ENCODE data around the gene DACT3.

Gene DACT3

GRCh38 chr19:46665072-46665471 lies 4.1 kb upstream of the DACT3 start:
- DNase-seq (ENCODE audit: low read depth in 2 of 2) = no peak

- DNase-seq (ENCODE audit: low read depth in 2 of 2) = peak; percentile 70 to 74
These were observed 982 bp upstream of the DACT3 start for GRCh38 chr19:46661735-46662592.

DNA sequence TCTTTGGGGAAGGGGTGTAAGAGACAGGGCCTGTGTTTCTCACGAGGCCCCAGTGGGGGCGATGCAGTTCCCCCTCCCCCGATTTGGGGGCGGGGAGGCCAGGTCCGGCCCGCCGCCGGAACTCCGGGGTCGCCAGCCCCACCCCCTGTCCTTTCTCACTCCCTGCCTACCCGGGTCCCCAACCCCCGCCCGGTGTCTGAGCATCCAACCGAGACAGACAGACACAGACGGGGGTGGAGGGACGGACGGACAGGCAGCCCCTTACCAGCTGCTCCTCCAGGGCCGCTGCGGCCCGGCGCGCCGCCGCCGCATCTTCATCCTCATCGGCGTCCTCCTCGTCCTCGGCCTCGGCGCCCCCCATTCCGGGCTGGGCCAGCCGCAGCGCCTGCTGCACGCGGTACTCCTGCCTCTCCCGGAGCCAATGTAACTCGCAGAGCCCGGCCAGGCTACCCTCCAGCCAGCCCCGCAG lies 397 bp downstream of the DACT3 start:
- no peak for DNase-seq (ENCODE audit: low read depth in 2 of 2)

DNA sequence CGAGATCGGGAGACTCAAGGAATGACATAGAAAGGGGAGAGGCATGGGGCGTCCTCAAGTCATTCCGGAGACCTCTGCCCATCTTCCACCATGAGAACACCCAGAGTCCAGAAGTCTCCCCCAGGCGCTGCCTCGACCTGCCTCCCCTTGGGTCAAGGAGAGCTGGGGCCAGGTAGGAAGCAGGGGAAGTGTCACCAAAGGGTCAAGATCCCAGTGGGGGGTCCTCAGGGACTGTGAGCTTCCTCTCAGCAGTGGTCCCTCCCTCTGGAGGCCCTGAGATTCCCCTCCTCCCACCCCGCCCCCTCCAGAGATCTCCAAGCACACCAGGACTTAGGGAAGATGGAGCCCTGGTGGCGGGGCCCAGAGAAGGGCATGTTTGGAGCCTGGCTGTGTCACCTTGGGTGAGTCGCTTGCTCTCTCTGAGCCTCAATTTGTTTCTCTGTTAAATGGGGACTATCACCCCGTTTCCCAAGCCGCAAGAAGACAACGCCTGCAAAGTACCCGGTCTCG lies 919 bp downstream of the DACT3 start:
- no peak for DNase-seq (ENCODE audit: low read depth in 2 of 2)

DNA sequence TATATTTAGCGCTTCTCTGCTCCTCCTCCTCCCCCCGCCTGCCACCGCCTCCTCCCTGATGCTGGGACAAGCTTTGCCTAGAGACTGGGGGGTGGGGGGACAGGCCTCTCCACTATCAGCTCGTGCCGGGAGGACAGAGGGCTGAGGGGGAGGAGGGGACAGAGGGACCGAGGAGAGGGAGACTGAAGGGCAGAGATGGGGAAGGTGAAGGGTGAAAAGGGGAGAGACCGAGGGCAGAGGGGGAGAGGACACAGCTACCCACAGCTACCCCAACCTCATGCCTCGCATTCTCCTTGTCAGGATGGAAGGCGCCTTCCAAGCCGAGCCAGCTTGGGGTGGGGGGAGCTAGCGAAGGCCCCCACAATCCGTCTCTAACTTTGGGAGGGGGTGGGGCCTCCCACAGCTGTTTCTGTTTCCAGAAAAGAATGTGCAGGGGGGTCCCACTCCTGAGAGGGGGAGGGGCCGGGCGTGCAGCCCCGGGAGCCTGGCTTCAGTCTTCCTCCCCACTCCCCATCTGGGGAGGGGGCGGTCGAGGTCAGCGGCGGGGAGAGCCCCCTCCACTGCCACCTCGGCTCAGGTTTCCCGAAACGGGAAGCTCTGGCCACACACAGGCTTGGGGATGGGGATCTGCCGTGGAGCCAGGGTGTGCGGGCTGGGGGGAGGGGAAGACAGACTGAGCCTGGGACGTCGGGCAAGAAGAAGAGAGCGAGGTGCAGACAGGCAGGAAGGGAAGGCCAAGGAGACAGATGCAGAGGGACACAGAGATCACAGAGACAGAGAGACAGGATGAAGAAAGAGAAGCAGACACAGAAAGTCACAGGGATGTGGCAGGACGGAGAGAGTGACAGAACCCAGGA lies 1.6 kb downstream of the DACT3 start:
- no peak for DNase-seq (ENCODE audit: low read depth in 2 of 2)

- no peak for DNase-seq (ENCODE audit: low read depth in 2 of 2)
These were observed 4.4 kb downstream of the DACT3 start for GRCh38 chr19:46656541-46656940.

- no peak for DNase-seq (ENCODE audit: low read depth in 2 of 2)
These were observed 6.3 kb downstream of the DACT3 start for GRCh38 chr19:46654621-46655152.

DNA sequence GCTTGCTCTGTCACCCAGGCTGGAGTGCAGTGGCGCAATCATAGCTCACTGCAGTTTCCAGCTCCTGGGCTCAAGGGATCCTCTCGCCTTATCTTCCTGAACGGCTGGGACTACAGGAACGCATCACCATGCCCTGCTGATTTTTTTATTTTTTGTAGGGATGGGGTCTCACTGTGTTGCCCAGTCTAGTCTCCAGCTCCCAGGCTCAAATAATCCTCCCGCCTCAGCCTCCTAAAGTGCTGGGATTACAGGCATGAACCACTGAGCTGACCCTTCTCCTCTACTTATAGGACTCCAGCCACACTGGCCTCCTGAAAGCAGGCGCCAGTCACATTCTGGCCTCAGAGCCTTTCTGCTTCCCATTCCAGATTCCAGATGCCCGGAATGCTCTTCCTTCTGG lies 10.5 kb downstream of the DACT3 start:
- DNase-seq (ENCODE audit: low read depth in 2 of 2) = no peak

GRCh38 chr19:46648961-46649960 lies 11.7 kb downstream of the DACT3 start:
- DNase-seq (ENCODE audit: low read depth in 2 of 2) = no peak

GRCh38 chr19:46648060-46648960 lies 12.7 kb downstream of the DACT3 start:
- DNase-seq (ENCODE audit: low read depth in 2 of 2) = no peak

- DNase-seq (ENCODE audit: low read depth in 2 of 2) = no peak
These were observed 14.6 kb downstream of the DACT3 start for GRCh38 chr19:46646402-46646801.

GRCh38 chr19:46644720-46645119 lies 16.3 kb downstream of the DACT3 start:
- no peak for DNase-seq (ENCODE audit: low read depth in 2 of 2)

GRCh38 chr19:46640656-46641055 lies 20.3 kb downstream of the DACT3 start:
- no peak for DNase-seq (ENCODE audit: low read depth in 2 of 2)

- DNase-seq (ENCODE audit: low read depth in 2 of 2) = peak; percentile 82 to 84
These were observed 21.4 kb downstream of the DACT3 start for GRCh38 chr19:46639358-46640182.

DNA sequence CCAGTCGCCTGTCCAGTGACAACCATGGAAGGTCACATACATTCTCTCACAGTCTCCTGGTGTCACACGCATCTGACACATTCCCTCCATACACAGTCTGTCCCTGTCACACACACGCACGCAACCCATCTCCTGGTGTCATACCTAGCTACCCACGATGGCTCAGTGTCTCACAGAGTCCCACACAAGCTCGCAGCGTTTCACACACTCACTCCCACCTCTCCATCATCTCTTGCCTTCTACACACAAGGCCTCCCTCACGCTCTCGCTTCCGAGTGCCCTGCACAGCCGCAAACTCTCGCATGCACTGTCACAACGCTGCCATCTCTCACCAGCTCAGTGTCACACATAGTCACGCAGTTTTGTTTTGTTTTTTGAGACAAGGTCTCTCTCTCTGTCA lies 23.8 kb downstream of the DACT3 start:
- DNase-seq (ENCODE audit: low read depth in 2 of 2) = no peak

- no peak for DNase-seq (ENCODE audit: low read depth in 2 of 2)
These were observed 24.8 kb downstream of the DACT3 start, which contains the start of gene GNG8 for GRCh38 chr19:46635920-46636761. Gene GNG8, minus strand, starts transcription at chr19:46636202. Its CDS starts 1,520 bp downstream, at chr19:46634682.

DNA sequence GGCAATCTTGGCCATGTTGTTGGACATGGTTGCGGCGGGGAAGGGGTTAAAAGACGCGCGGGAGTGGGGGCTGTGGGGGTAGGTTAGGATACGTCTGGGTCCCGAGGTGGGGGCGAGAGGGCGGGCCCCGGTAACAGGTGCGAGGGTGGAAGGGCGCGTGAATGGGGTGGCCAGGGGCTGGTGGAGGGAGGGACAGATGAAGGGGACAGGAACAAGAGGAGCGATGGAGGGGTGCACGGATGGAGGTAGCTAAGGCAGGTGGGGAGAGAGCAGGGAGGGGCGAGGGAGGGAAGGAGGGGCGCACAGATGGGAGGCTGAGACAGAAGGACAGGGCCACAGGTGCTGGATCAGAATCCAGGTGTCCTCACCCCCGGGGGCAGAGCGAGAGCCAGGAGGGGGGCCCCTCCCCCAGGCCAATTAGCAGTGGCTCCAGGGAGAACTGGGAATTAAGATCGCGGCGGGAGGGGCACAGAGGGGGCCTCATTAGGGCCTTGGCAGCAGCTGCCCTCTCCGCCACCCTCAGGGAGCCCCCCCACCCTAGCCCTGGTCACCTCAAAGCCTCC lies 26.2 kb downstream of the DACT3 start:
- no peak for DNase-seq (ENCODE audit: low read depth in 2 of 2)

All from fibroblast of skin of left quadriceps (primary cell).